Endothelial cell of umbilical vein (primary cell): ENCODE data around the gene HOXB2. TPM values are rescaled to one million over a fixed set of nuclear protein-coding genes. Genes with fewer than 3 reads are reported as not detected.

Experiments
- BruUV-seq: library from RNA; stranded (reverse); fragments of 400-500 nt; replicated peaks from 2 replicates; lab custom pipeline; 2021; lab: Mats Ljungman, UMichigan
- CTCF ChIA-PET: fragments of 300-600, 350-600 bp; sonication (Branson Sonifier 250); formaldehyde crosslinking; loops from one replicate; lab custom pipeline; 2021; ENCODE audit warnings: antibody characterized with exemption, inconsistent platforms; lab: Charles Lee
- POLR2A ChIA-PET: fragments of 300-600, 350-600 bp; sonication (Branson Sonifier 250); formaldehyde crosslinking; loops from one replicate; lab custom pipeline; 2021; ENCODE audit warnings: antibody characterized with exemption, inconsistent platforms; lab: Charles Lee
- DNase-seq: peaks from one replicate; pipeline ENCODE4 v3.0.0-alpha.2; 2011; ENCODE audit warnings: low read depth, low spot score
- FAIRE-seq: peaks from 2 replicates; lab custom pipeline; 2011; peaks lifted over from hg19 to GRCh38; lab: Jason Lieb, UNC
- H2AFZ ChIP-seq: 2 replicates; pipeline ENCODE4 v1.6.0; 2012; ENCODE audit warnings: low read depth, low read length, control low read depth, inconsistent platforms
- H3K27ac ChIP-seq: 2 replicates; pipeline ENCODE4 v1.5.1; 2011; ENCODE audit warnings: low read depth, mild to moderate bottlenecking, control low read depth, low read length, moderate library complexity; ENCODE audit not compliant: insufficient read depth
- H3K27me3 ChIP-seq, 2 experiments: 2 replicates each; pipeline versions ENCODE4 v1.6.0 to v1.6.1; 2011; ENCODE audit warnings: low read length in 2 of 2, mixed read lengths in 1 of 2; ENCODE audit not compliant: control insufficient read depth in 2 of 2, insufficient read depth in 2 of 2
- H3K36me3 ChIP-seq, 2 experiments: 2 replicates in 1 of 2; 3 replicates in 1 of 2; pipeline ENCODE4 v1.5.1; 2011; ENCODE audit warnings: low read length in 2 of 2, mild to moderate bottlenecking in 1 of 2, moderate library complexity in 1 of 2; ENCODE audit not compliant: control insufficient read depth in 2 of 2, insufficient read depth in 2 of 2; ENCODE audit errors: extremely low read depth in 1 of 2
- H3K4me1 ChIP-seq: 3 replicates; pipeline ENCODE4 v1.5.1; 2011; ENCODE audit warnings: mild to moderate bottlenecking, low read length; ENCODE audit not compliant: control insufficient read depth, insufficient read depth; ENCODE audit errors: extremely low read depth
- H3K4me2 ChIP-seq: 2 replicates; pipeline ENCODE4 v1.6.1; 2011; ENCODE audit warnings: low read length, control low read depth, mixed read lengths; ENCODE audit not compliant: insufficient read depth
- H3K4me3 ChIP-seq, 3 experiments: fragments of 200-600 bp in 1 of 3; sonication (generic), shearing (Covaris generic) in 1 of 3; replicated peaks in 1 of 3; 2 replicates each; pipeline ENCODE4 v1.5.1; 2011 to 2016; ENCODE audit warnings: control low read depth in 3 of 3, low read length in 3 of 3, mild to moderate bottlenecking in 2 of 3, inconsistent platforms in 1 of 3, low read depth in 1 of 3, moderate library complexity in 1 of 3; ENCODE audit not compliant: insufficient read depth in 1 of 3
- H3K79me2 ChIP-seq: 2 replicates; pipeline ENCODE4 v1.6.0; 2012; ENCODE audit warnings: low read length, inconsistent platforms; ENCODE audit not compliant: control insufficient read depth, insufficient read depth
- H3K9ac ChIP-seq: replicated peaks from 2 replicates; pipeline ENCODE3; 2011; ENCODE audit warnings: low read length, control low read depth; ENCODE audit not compliant: insufficient read depth; ENCODE audit errors: extremely low read depth
- H3K9me1 ChIP-seq: replicated peaks from 3 replicates; pipeline ENCODE4 v1.6.0; 2011; ENCODE audit warnings: mild to moderate bottlenecking, low read length; ENCODE audit not compliant: control insufficient read depth, insufficient read depth; ENCODE audit errors: extremely low read depth
- H3K9me3 ChIP-seq: replicated peaks from 2 replicates; pipeline ENCODE4 v1.5.1; 2012; ENCODE audit warnings: low read length, inconsistent platforms; ENCODE audit not compliant: control insufficient read depth, insufficient read depth
- H4K20me1 ChIP-seq: replicated peaks from 2 replicates; pipeline ENCODE3; 2011; ENCODE audit warnings: mild to moderate bottlenecking, low read length; ENCODE audit not compliant: control insufficient read depth, insufficient read depth; ENCODE audit errors: extremely low read depth
- CTCF ChIP-seq, 2 donors: IDR thresholded peaks; 1 replicate in 1 of 2; 2 replicates in 1 of 2; pipeline ENCODE4 v1.5.1; 2011; ENCODE audit warnings: low read length in 2 of 2, mild to moderate bottlenecking in 2 of 2, moderate library complexity in 2 of 2, control low read depth in 1 of 2, inconsistent platforms in 1 of 2, low read depth in 1 of 2; ENCODE audit not compliant: insufficient read depth in 1 of 2; ENCODE audit errors: extremely low read depth in 1 of 2
- EZH2 ChIP-seq: IDR thresholded peaks from 2 replicates; pipeline ENCODE4 v1.6.1; 2012; ENCODE audit warnings: borderline replicate concordance, low read depth, mild to moderate bottlenecking, moderate library complexity, low read length, inconsistent platforms; ENCODE audit not compliant: severe bottlenecking
- FOS ChIP-seq: IDR thresholded peaks from 2 replicates; pipeline ENCODE4 v1.6.1; 2011; ENCODE audit warnings: mild to moderate bottlenecking, low read length, moderate library complexity, borderline replicate concordance; ENCODE audit not compliant: insufficient read depth
- GATA2 ChIP-seq: IDR thresholded peaks from 2 replicates; pipeline ENCODE4 v1.7.0; 2011; ENCODE audit warnings: low read depth, mild to moderate bottlenecking, moderate library complexity, mixed read lengths, low read length; ENCODE audit not compliant: insufficient read length, insufficient read depth
- JUN ChIP-seq: IDR thresholded peaks from 2 replicates; pipeline ENCODE4 v1.6.1; 2011; ENCODE audit warnings: borderline replicate concordance, low read depth; ENCODE audit not compliant: insufficient read length, insufficient read depth
- MAX ChIP-seq: IDR thresholded peaks from 2 replicates; pipeline ENCODE4 v1.6.1; 2011; ENCODE audit not compliant: insufficient read depth, insufficient read length
- MYC ChIP-seq: IDR thresholded peaks from one replicate; pipeline ENCODE4 v1.6.1; 2011; ENCODE audit warnings: mild to moderate bottlenecking, low read depth, low read length
- POLR2A ChIP-seq: IDR thresholded peaks from 2 replicates; pipeline ENCODE4 v1.6.1; 2012; ENCODE audit warnings: low read depth, mild to moderate bottlenecking, control low read depth, low read length
- POLR2AphosphoS5 ChIP-seq: IDR thresholded peaks from 2 replicates; pipeline ENCODE4 v1.6.1; 2012; ENCODE audit warnings: low read depth, mild to moderate bottlenecking, control low read depth, low read length, moderate library complexity; ENCODE audit not compliant: insufficient read depth
- dilution Hi-C: fragments of 300-500 bp; cut with MboI; formaldehyde crosslinking; loops from one replicate; pipeline ENCODE4 v1.15.0; 2019; ENCODE audit warnings: low sequenced_read_pairs; ENCODE audit not compliant: extremely low pct_ligation_motif_present
- intact Hi-C: fragments of 100-400 bp; cut with micrococcal nuclease; formaldehyde crosslinking; loops from one replicate; pipeline ENCODE4 v1.10.0; 2022
- polyA plus RNA-seq, 4 experiments: library from polyadenylated mRNA; depleted of rRNA in 3 of 4; stranded (reverse) in 3 of 4; unstranded in 1 of 4; fragments of >200 nt; gene quantifications; 2 replicates each; pipeline versions ENCODE4 v1.2.1 to v1.2.3, GENCODE V29; 2011 to 2012; ENCODE audit warnings: missing spikeins in 1 of 4
- total RNA-seq: library from RNA; stranded (reverse); gene quantifications from 2 replicates; pipeline ENCODE4 v1.2.3, GENCODE V29; 2021

HOXB2 gene
- total and polyA plus RNA-seq, 2 donors (not counting 3 experiments of a cell fraction or from before 2014, with no cell fraction given): 14.1 to 23.3 TPM

- Histone ChIP-seq H3K4me3 (no peak overlapping the region), H3K27me3 (no peaks in the 10 kb centered on the region), H4K20me1 (no peaks in the 10 kb centered on the region), H2AFZ (no peak overlapping the region), H3K79me2 (peaks cover 37% of the 10 kb centered on the region), H3K4me1 (peaks cover 41% of the 10 kb centered on the region), H3K9ac (no peak overlapping the region), H3K27ac (no peak overlapping the region), H3K4me2 (no peak overlapping the region), H3K9me3 (no peaks in the 10 kb centered on the region), H3K9me1 (no peaks in the 10 kb centered on the region), H3K36me3 (peaks cover 0 to 8% of the 10 kb centered on the region in 2 experiments)
- BruUV-seq: no TSS peak
- FAIRE-seq (peak; percentile 55), DNase-seq (no peak)
- TF ChIP-seq POLR2A (no peak), MAX (no peak), CTCF (IDR thresholded peaks at IDR 0.05; ENCODE audit: extremely low read depth in 1 of 2, insufficient read depth in 1 of 2, low read depth in 1 of 2, low read length in 2 of 2) (no peak), GATA2 (no peak), FOS (no peak), EZH2 (no peak), POLR2AphosphoS5 (no peak), MYC (no peak), JUN (no peak)
- dilution Hi-C loops (no loop called here), intact Hi-C loops (no loop called here)
- CTCF ChIA-PET: interaction anchor here (1.1 to 2.3 kb wide), 11 partner anchors 9 to 373 kb away, joined by 3 to 22 read pairs (median 4); no protein-coding TSS in a partner anchor
- POLR2A ChIA-PET: no interaction called here
Observed at GRCh38 chr17:48588528-48588927, 43.6 kb upstream of the HOXB2 start.
